ENCODE data around the gene TRIM37.
A peak's percentile ranks its signal among the peaks of the same experiment; 100 is the strongest.
"Not testable (repeated sequence)": the region's sequence is repeated elsewhere in the genome, so short reads cannot be mapped to it uniquely, and the experiment has no call there.

Gene TRIM37

GRCh38 chr17:58991718-58992331, 114.9 kb downstream of the TRIM37 start:
- FAIRE-seq, result no peak

GRCh38 chr17:58989629-58990028, 117.1 kb downstream of the TRIM37 start:
- FAIRE-seq, result no peak

DNA sequence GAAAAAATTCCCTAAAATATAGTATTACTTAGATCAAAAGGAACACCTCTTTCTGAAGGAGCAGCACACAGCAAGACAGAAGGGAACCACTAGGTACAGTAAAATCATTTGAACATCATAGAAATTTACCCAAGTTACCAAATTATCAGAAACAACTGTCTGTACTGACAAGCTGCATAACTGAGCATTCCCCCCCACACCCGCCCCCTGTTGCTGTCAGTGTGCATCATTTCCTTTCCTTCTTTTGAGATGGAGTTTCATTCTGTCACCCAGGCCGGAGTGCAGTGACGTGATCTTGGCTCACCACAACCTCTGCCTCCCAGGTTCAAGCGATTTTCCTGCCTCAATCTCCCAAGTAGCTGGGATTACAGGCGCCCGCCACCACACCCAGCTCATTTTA, 120.7 kb downstream of the TRIM37 start:
- FAIRE-seq, result no peak

- FAIRE-seq, result no peak
Measured at GRCh38 chr17:58985367-58985766, 121.3 kb downstream of the TRIM37 start.

DNA sequence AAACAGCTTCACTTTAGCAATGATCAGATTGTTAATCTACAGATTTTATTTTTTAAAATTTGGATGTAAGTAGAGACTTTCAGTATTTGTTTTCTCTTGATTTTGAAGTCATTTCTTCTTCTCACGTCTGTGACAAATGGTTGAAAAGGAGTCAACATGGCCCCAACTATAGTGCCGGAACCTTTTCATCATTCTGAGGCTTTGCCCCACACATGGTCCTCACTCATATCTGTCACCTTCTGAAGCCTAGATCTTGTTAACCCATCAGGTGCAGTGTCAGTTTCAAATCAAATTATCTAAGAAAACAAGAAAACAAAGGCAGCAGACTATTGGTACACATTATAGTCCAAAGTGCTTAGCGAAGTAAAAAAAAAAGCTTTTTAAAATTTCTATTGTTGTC, 124.1 kb downstream of the TRIM37 start:
- no peak for FAIRE-seq

DNA sequence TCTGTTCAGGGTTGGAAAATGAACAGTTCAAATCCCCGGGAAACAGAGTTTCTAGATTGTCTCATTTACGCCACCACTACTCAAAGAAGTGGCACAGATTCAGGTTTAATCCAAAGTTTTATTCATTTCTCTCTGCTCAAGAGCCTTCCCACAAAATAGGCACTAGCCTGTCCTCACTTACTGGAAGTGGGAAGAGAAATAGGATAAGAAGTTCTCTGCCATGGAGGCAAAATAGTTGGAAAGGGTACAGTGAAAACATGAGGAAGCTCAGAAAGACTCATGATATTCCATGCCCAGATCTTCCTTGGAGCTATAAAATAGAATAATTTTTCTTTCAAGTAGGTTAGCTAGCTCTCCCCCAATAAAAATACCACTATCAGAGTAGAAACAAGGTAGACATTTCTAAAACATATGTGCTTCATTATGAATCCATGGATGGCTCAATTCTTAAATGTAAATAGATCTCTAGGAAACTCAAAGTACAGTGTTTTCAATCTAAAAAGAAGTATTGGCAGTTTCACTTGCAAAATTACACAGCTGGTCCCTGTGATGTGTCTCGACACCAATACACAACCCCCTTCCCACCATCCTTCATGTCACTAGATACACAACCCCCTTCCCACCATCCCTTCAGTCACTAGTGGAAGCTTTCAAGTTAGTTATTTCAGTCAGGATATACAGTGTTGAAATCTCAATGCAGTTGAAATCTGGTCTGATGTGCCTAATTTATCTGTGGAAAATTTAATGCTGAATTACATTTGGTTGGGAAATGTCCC, 125.8 kb downstream of the TRIM37 start:
- no peak for FAIRE-seq

DNA sequence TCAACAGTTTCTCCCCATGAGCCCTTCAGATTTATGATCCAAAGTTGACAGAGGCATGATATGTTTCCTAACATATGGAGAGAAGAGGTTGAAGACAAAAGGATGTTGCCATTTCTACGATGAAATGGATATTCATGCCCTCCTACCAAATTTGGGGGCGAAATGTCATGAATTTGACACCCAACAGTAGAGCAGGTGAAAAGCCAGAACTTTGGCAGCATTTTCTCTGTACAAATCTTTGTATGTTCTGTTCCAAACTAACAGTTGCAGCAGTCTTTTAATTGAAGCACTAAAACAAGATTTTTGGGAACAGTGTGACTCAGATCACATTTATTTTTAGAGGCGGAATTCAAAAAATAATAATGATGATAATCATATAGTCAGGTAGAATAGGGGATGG, 130.1 kb downstream of the TRIM37 start:
- FAIRE-seq, result no peak

DNA sequence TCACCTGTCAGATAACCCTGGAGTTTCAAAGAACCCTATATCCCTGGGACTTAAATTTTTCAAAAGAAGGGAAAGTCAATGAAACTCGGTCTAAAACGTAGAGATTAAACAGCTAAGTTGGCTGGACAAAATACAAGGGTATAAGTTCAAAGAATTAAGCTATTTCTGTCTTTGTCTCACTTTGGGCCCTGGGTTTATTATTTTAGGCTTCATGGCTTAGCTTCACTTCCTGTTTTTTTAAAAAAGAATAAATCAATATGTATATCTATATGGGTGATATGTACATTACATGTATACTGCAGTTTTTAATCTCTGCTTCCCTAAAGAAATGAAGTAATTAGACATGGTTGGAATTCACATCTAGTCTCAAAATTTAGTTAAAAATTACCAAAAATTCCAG, 132.3 kb downstream of the TRIM37 start:
- no peak for FAIRE-seq

DNA sequence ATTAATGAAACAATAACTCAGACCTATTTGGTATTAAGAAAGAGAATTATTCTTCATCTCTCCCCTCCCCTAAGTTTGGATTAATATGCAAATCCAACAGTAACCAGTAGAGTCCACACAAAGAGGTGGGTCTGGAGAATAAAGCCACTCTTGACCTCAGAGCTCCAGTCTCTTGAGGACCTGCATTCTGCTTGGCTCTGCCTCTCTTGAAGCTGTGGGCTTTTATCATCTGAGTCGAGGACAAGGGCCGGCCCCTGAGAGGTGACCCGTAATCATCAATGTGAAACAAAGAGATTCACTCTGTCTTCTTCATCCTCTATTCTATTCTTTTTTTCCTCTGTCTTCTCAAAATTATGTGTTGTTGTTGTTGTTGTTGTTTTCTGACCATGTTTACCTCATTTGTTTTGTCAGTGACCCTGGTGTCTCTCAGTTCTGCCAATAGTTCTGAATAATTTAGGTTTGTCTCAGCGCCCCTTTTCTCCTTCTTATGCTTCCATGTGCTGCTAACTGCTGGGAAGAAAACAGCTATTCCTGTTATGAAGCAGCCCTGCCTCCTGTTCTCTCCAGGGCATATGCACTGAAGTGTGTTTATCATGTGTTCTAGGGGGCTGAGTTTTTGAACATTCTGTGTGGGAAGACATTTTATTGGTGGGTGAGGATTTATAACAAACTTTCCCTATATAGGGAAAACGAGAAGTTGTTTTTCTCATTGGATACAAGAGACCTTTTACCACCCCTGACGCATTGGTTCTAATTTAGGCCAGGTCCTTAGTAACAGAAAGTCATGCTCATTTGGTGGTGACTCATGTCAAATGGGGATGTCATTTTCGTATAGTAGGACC, 135.8 kb downstream of the TRIM37 start:
- FAIRE-seq, result no peak

DNA sequence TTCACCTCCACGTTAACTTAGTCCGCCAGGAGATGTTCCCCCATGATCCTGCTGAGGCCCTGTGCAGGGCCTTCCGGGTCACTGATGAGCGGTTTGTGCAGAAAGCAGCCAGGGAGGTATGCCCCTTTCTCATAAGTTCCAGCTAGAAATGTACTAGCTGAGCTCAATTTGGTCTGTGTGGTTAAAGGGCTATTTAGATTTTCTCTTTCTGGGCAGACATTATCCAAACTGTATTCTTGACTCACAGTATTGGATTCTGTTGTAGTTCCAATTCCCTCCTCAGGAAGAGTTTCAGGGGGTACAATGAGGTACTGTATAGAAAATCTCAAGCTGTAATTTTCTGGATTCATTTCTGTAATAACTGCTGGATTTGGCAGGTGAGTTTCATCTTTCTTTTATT, 137.1 kb downstream of the TRIM37 start:
- no peak for FAIRE-seq

- FAIRE-seq, result peak; percentile 95
Measured at GRCh38 chr17:58969156-58969555, 137.5 kb downstream of the TRIM37 start.

DNA sequence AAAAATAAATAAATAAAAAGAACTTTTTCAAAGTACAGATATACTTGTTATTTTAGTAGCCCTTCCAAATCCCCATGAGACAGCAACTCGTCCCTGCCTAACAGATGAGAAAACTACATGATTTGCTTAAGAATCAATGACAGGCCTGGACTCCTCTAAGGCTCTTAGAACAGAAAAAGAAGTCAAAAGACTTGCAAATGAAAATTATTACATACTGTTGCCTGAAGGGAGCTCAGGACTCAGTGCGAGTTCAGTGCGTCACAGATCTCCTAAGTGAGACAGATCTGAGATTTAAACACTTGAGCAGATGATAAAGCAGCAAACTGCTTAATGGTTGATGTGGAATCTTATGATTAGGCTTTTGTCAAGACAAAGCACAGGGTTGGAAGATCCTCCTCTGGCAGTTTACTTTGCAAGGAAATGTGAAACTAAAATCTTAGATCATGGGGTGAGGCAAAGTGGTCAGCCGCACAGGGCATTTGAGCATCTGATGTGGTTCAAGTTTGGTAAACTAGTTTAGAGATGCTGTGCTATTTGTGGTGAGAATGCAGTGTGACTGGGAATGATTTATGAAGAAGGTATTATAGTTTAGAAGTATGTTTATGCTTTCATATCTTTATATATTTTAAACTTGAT, 138.1 kb downstream of the TRIM37 start:
- FAIRE-seq, result no peak

GRCh38 chr17:58966208-58966607, 140.5 kb downstream of the TRIM37 start:
- FAIRE-seq, result peak; percentile 81

- FAIRE-seq, result no peak
Measured at GRCh38 chr17:58965221-58965620, 141.5 kb downstream of the TRIM37 start.

GRCh38 chr17:58960068-58960467, 146.6 kb downstream of the TRIM37 start:
- FAIRE-seq, result peak; percentile 79

- not testable (repeated sequence) for FAIRE-seq
Measured at GRCh38 chr17:58957725-58958073, 149.0 kb downstream of the TRIM37 start.

- peak; percentile 5 for FAIRE-seq
Measured at GRCh38 chr17:58956997-58957724, 149.5 kb downstream of the TRIM37 start.

DNA sequence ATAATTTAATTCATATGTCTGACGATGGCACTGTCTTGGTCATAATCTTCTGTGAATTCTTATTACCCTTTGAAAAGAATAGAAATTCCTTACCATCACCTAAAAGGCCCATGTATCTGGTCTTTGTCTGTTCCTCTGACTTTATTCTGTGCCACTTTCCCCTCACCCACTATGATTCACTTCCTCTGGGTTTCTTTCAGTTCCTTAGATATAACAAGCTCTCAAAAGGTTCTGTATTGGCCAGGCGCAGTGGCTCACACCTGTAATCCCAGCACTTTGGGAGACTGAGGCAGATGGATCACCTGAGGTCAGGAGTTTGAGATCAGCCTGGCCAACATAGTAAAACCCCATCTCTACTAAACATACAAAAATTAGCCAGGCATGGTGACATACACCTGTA, 152.3 kb downstream of the TRIM37 start:
- not testable (repeated sequence) for FAIRE-seq

- no peak for FAIRE-seq
Measured at GRCh38 chr17:58947824-58948223, 158.9 kb downstream of the TRIM37 start.

- no peak for FAIRE-seq
Measured at GRCh38 chr17:58947411-58947810, 159.3 kb downstream of the TRIM37 start.

GRCh38 chr17:58944166-58944565, 162.5 kb downstream of the TRIM37 start:
- FAIRE-seq, result no peak

DNA sequence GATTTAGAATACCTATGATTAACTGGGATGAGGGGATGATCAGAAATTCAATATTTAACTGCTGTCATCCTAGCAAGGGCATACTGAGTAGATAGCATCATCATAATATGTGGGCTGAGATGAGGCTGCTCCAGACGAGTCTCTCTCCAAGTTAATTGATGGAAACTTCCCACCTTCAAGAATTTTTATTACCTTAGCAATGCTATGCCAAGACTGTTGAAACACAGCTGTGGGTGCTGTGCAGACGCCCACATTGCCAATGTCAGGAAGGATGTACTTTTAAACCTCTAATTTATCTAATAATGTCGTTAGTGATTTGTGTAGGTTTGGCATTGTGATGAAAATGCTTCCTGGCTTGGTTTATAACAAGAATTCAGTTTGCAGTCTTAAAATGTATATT, 170.4 kb downstream of the TRIM37 start:
- no peak for FAIRE-seq

DNA sequence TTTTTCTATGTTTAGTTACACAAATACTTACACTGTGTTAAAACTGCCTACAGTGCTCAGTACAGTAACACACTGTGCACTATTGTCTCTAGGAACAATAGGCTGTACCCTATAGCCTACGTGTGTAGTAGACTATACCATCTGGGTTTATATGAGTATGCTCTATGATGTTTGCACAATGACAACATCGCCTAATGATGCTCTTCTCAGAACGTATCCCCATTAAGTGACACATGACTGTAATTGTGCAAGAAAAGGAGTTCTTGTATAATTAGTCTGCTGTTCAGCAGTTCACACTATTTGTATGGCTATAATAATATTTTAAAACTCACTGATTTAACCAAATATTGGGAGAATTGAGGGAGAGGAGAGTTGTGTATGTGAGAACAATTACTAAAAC, 173.7 kb downstream of the TRIM37 start:
- FAIRE-seq, result no peak

Data from islet of Langerhans (tissue), 1 donor.